ENCODE results near the gene HABP4. TPM values are rescaled to one million over a fixed set of nuclear protein-coding genes. Genes with fewer than 3 reads are reported as not detected.
A peak's percentile ranks its signal among the peaks of the same experiment; 100 is the strongest.

HABP4 gene
- total RNA-seq, 4 donors from 2014 or later = 41.1 to 106 (median 60.0) TPM

DNA sequence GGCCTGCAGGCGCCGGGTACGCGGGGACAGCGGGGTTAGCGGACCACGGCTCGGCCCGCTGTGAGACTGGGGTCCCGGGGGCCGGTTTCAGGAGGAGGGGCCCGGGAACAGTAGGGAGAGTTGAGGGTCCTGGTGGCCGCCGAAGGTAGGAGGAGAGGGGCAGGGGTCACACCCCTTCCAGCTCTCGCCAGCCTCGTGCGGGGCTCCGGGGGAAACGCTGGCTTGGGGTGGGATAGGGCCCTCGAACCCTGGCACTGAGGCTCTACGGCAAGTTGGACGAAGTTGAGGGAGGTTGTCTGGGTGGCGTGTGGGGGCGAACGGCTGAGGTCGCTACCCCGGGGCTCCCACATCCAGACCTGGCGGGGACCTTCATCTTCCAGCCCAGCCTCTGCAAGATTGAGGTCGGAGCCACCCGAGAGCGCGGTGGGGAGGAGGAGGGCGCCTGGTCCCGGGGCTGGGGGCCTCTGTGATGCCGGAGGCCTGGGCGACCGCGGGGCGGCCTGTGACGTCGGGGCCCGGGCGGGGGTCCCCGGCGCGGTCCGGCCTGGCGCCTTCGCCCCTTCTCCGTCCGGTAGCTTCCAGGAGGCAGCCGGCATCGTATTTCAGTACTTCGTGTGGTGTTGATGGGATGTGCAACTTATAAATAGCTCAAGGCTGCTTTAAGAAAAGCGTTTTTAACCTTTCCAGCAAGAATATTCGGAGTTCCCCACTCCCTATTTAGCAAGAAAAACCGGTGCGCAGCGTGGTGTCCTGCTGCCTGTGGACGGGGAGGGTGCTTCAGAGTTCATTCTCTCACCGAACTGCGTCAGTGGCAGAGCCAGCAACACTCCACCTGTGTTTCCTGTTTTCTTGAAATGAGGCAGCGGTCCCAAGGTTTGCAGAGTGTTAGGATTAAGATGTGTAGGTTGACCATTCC, 902 bp downstream of the HABP4 start:
- WGBS, 2 donors (ENCODE audit: low coverage in 1 of 2) = 0 to 10% methylated on average over 1 to 4 of the region's 63 CpGs

GRCh38 chr9:96453625-96454024, 3.7 kb downstream of the HABP4 start:
- Histone ChIP-seq H3K4me1 (peaks cover 0 to 50% (median 4%) of the 10 kb centered on the region in 3 donors), H3K4me3 (no peak overlapping the region), H3K36me3 (peaks cover 0 to 5% of the 10 kb centered on the region in 2 donors), H3K27ac (no peak overlapping the region), H3K27me3 (no peaks in the 10 kb centered on the region), H3K9me3 (no peaks in the 10 kb centered on the region)
- no peak for ATAC-seq
- peak; percentile 51 to 74 (median 60) for TF ChIP-seq CTCF (IDR thresholded peaks at IDR 0.05)
- no peak for TF ChIP-seq EP300 (IDR thresholded peaks at IDR 0.05)
- WGBS, 2 donors (ENCODE audit: low coverage in 1 of 2) = 39 to 42% methylated on average over 2 of the region's 2 CpGs

More for the DNA sequence above, 902 bp downstream of the HABP4 start:
- TF ChIP-seq POLR2AphosphoS5 (IDR thresholded peaks at IDR 0.05) (peak; percentile 28), EP300 (IDR thresholded peaks at IDR 0.05) (no peak), CTCF (IDR thresholded peaks at IDR 0.05) (no peak), POLR2A (IDR thresholded peaks at IDR 0.05) (no peak)
- Histone ChIP-seq H3K36me3 (no peaks in the 10 kb centered on the region), H3K4me1 (peaks cover 0 to 41% (median 4%) of the 10 kb centered on the region in 3 donors), H3K4me3 (peak overlapping the region; percentile 71 to 78), H3K27ac (peak overlapping the region; percentile 62 to 96 (median 94)), H3K27me3 (no peaks in the 10 kb centered on the region), H3K9me3 (no peaks in the 10 kb centered on the region)
- ATAC-seq = no peak

DNA sequence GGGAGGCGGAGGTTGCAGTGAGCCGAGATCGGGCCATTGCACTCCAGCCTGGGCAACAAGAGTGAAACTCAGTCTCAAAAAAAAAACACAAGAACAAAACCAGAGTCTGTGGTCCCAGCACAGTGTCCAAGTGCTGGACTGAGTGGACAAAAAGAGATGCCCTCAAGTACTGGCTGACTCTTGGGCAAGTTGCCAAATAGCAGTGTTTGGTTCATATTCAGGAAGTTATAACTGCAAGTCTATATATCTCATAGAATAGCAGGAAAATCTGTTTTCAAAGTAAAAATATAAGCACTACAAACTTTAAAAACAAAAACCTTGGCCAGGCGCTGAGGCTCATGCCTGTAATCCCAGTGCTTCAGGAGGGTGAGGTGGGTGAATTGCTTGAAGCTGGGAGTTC, 7.3 kb downstream of the HABP4 start:
- H3K27me3 ChIP-seq = no peaks in the 10 kb centered on the region
- H3K4me1 ChIP-seq = peaks cover 0 to 27% (median 4%) of the 10 kb centered on the region in 3 donors
- ATAC-seq = no peak
- no peaks in the 10 kb centered on the region for H3K9me3 ChIP-seq
- H3K27ac ChIP-seq = no peak overlapping the region
- no peak overlapping the region for H3K4me3 ChIP-seq
- WGBS, 2 donors (ENCODE audit: low coverage in 1 of 2) = 80 to 93% methylated on average over 1 of the region's 4 CpGs
- peaks cover 0 to 33% of the 10 kb centered on the region in 2 donors for H3K36me3 ChIP-seq
- TF ChIP-seq POLR2AphosphoS5 (IDR thresholded peaks at IDR 0.05) (no peak), EP300 (IDR thresholded peaks at IDR 0.05) (no peak), CTCF (IDR thresholded peaks at IDR 0.05) (no peak), POLR2A (IDR thresholded peaks at IDR 0.05) (no peak)

DNA sequence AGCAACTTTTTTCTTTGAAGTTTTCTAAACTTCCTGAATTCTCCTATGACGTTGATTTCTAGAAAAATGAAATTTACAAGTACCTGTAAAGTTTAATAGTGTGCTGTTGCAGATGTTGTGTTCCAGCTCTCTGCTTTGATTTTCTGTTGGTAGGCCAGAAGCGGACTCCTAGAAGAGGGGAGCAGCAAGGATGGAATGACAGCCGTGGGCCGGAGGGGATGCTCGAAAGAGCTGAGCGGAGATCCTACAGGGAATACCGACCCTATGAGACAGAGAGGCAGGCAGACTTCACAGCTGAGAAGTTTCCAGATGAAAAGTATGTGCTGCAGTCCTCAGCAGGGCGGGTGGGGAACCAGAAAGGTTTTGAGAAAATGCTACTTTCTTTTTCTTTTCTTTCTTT, 8.3 kb downstream of the HABP4 start:
- no peaks in the 10 kb centered on the region for H3K27me3 ChIP-seq
- TF ChIP-seq POLR2AphosphoS5 (IDR thresholded peaks at IDR 0.05) = no peak
- TF ChIP-seq POLR2A (IDR thresholded peaks at IDR 0.05) = no peak
- ATAC-seq = no peak
- no peaks in the 10 kb centered on the region for H3K9me3 ChIP-seq
- H3K36me3 ChIP-seq = peaks cover 0 to 41% of the 10 kb centered on the region in 2 donors
- H3K27ac ChIP-seq = no peak overlapping the region
- H3K4me3 ChIP-seq = no peak overlapping the region
- 79 to 83% methylated on average over 3 to 7 of the region's 8 CpGs for whole genome bisulfite sequencing, 2 donors (ENCODE audit: low coverage in 1 of 2)
- peaks cover 0 to 19% (median 3%) of the 10 kb centered on the region in 3 donors for H3K4me1 ChIP-seq

- Histone ChIP-seq H3K9me3 (no peaks in the 10 kb centered on the region), H3K27ac (no peak overlapping the region), H3K27me3 (no peaks in the 10 kb centered on the region), H3K4me1 (peaks cover 0 to 9% (median 0%) of the 10 kb centered on the region in 3 donors), H3K4me3 (no peak overlapping the region), H3K36me3 (peaks cover 0 to 47% of the 10 kb centered on the region in 2 donors)
- TF ChIP-seq POLR2AphosphoS5 (IDR thresholded peaks at IDR 0.05) (no peak), POLR2A (IDR thresholded peaks at IDR 0.05) (no peak), CTCF (IDR thresholded peaks at IDR 0.05) (no peak), EP300 (IDR thresholded peaks at IDR 0.05) (no peak)
- no peak for ATAC-seq
- WGBS, 2 donors (ENCODE audit: low coverage in 1 of 2) = 85 to 88% methylated on average over 5 to 6 of the region's 7 CpGs
Measured at GRCh38 chr9:96459268-96460007, 9.5 kb downstream of the HABP4 start.

All from gastroesophageal sphincter (tissue), 4 donors.